HepG2 (cell line): ENCODE data around the gene ARMC5. TPM values are rescaled to one million over a fixed set of nuclear protein-coding genes. Genes with fewer than 3 reads are reported as not detected.
A peak's percentile ranks its signal among the peaks of the same experiment; 100 is the strongest.

Experiments used
- ADNP ChIP-seq: sonication (generic); formaldehyde crosslinking; IDR thresholded peaks from 2 replicates; pipeline ENCODE4 v1.4.0; 2020; ENCODE audit warnings: missing genetic modification reagents
- FOXA1 ChIP-seq, 2 experiments: fragments of 450-650 bp in 1 of 2; sonication (generic) in 1 of 2; formaldehyde crosslinking in 1 of 2; IDR thresholded peaks; 2 replicates each; pipeline versions ENCODE4 v1.4.0 to v1.6.1; 2016 to 2020; ENCODE audit warnings: missing genetic modification reagents in 1 of 2
- GFI1 ChIP-seq: sonication (generic); formaldehyde crosslinking; IDR thresholded peaks from 2 replicates; pipeline ENCODE4 v1.5.0; 2020; ENCODE audit warnings: missing genetic modification reagents, mild to moderate bottlenecking, borderline replicate concordance
- IRF9 ChIP-seq: sonication (generic); formaldehyde crosslinking; IDR thresholded peaks from 2 replicates; pipeline ENCODE4 v1.8.0; 2022; ENCODE audit warnings: missing genetic modification reagents, mild to moderate bottlenecking, borderline replicate concordance
- KDM5A ChIP-seq: fragments of 200-600 bp; sonication (generic); IDR thresholded peaks from 2 replicates; pipeline ENCODE4 v1.7.0; 2018; ENCODE audit warnings: antibody characterized with exemption, mild to moderate bottlenecking, low read length, borderline replicate concordance
- MAFF ChIP-seq: IDR thresholded peaks from 2 replicates; pipeline ENCODE4 v1.6.1; 2011; ENCODE audit warnings: low read depth, low read length, improper control_type of control experiment
- MIER3 ChIP-seq: IDR thresholded peaks from 2 replicates; pipeline ENCODE4 v1.6.1; 2016; ENCODE audit warnings: missing compliant biosample characterization, borderline replicate concordance
- NR3C1 ChIP-seq: sonication (generic); formaldehyde crosslinking; IDR thresholded peaks from 2 replicates; pipeline ENCODE4 v1.4.0; 2020; ENCODE audit warnings: missing genetic modification reagents
- PHF20 ChIP-seq: sonication (generic); formaldehyde crosslinking; IDR thresholded peaks from 2 replicates; pipeline ENCODE4 v1.5.0; 2020; ENCODE audit warnings: mild to moderate bottlenecking, missing genetic modification reagents
- SRSF9 ChIP-seq: fragments of 200-400 bp; formaldehyde crosslinking; IDR thresholded peaks from 2 replicates; pipeline ENCODE4 v1.6.1; 2018; ENCODE audit warnings: borderline replicate concordance, mild to moderate bottlenecking, low read depth, low read length; ENCODE audit not compliant: insufficient read depth, poor library complexity, severe bottlenecking
- THAP11 ChIP-seq: IDR thresholded peaks from 2 replicates; pipeline ENCODE4 v1.6.1; 2016; ENCODE audit warnings: missing biosample characterization, missing genetic modification reagents
- TOPORS ChIP-seq: sonication (generic); formaldehyde crosslinking; IDR thresholded peaks from 2 replicates; pipeline ENCODE4 v1.8.0; 2023; ENCODE audit warnings: mild to moderate bottlenecking, missing genetic modification reagents
- ZC3H13 ChIP-seq: sonication (generic); formaldehyde crosslinking; IDR thresholded peaks from 2 replicates; pipeline ENCODE4 v1.8.1; 2023; ENCODE audit warnings: mild to moderate bottlenecking, missing genetic modification reagents, moderate library complexity
- ZFP62 ChIP-seq: sonication (generic); formaldehyde crosslinking; IDR thresholded peaks from 2 replicates; pipeline ENCODE4 v1.4.0; 2020; ENCODE audit warnings: missing genetic modification reagents
- ZNF253 ChIP-seq: sonication (generic); formaldehyde crosslinking; IDR thresholded peaks from 2 replicates; pipeline ENCODE4 v1.8.0; 2022; ENCODE audit warnings: mild to moderate bottlenecking, missing genetic modification reagents, borderline replicate concordance
- ZNF382 ChIP-seq: sonication (generic); formaldehyde crosslinking; IDR thresholded peaks from 2 replicates; pipeline ENCODE4 v1.5.0; 2020; ENCODE audit warnings: missing genetic modification reagents, mild to moderate bottlenecking, borderline replicate concordance
- ZNF552 ChIP-seq: sonication (generic); formaldehyde crosslinking; IDR thresholded peaks from 2 replicates; pipeline ENCODE4 v1.9.0; 2022; ENCODE audit warnings: missing genetic modification reagents, mild to moderate bottlenecking, borderline replicate concordance
- ZNF614 ChIP-seq: IDR thresholded peaks from 2 replicates; pipeline ENCODE4 v1.6.1; 2018; ENCODE audit warnings: missing biosample characterization, missing genetic modification reagents, inconsistent platforms, borderline replicate concordance
- ZNF800 ChIP-seq: sonication (generic); formaldehyde crosslinking; IDR thresholded peaks from 2 replicates; pipeline ENCODE4 v1.4.0; 2020; ENCODE audit warnings: missing genetic modification reagents
- ZNF841 ChIP-seq: sonication (generic); formaldehyde crosslinking; IDR thresholded peaks from 2 replicates; pipeline ENCODE4 v1.8.1; 2023; ENCODE audit warnings: missing genetic modification reagents, borderline replicate concordance
- polyA plus RNA-seq, 8 experiments: library from polyadenylated mRNA; depleted of rRNA in 3 of 8; stranded (reverse) in 7 of 8; unstranded in 1 of 8; fragments of >200 nt; fragmentation: Illumina TruSeq in 4 of 8; extraction: Trizol in 4 of 8; gene quantifications; 2 replicates each; pipeline versions ENCODE4 v1.2.1 to v1.2.3, GENCODE V29; 2011 to 2016; ENCODE audit warnings: low read depth in 4 of 8, missing spikeins in 1 of 8, mixed read lengths in 1 of 8; ENCODE audit not compliant: insufficient read depth in 1 of 8
- total RNA-seq, 5 experiments: library from RNA; depleted of rRNA; stranded (reverse); fragments of >200 nt; fragmentation: Illumina TruSeq; extraction: Trizol; gene quantifications; 2 replicates each; pipeline ENCODE4 v1.2.3, GENCODE V29; 2016; ENCODE audit warnings: low read depth in 1 of 5
- TF ChIP-seq, protein P1 (sequence below): sonication (generic); formaldehyde crosslinking; IDR thresholded peaks from 2 replicates; pipeline ENCODE4 v1.5.0; 2020; ENCODE audit warnings: missing genetic modification reagents
- TF ChIP-seq, protein P2 (sequence below): sonication (generic); formaldehyde crosslinking; IDR thresholded peaks from 2 replicates; pipeline ENCODE4 v1.5.1; 2020; ENCODE audit warnings: missing genetic modification reagents, mild to moderate bottlenecking, borderline replicate concordance

Gene ARMC5
- total and polyA plus RNA-seq, 2 of the 13 experiments (the other 11 are each of a cell fraction or from before 2014, with no cell fraction given): 10.8 to 22.3 TPM

DNA sequence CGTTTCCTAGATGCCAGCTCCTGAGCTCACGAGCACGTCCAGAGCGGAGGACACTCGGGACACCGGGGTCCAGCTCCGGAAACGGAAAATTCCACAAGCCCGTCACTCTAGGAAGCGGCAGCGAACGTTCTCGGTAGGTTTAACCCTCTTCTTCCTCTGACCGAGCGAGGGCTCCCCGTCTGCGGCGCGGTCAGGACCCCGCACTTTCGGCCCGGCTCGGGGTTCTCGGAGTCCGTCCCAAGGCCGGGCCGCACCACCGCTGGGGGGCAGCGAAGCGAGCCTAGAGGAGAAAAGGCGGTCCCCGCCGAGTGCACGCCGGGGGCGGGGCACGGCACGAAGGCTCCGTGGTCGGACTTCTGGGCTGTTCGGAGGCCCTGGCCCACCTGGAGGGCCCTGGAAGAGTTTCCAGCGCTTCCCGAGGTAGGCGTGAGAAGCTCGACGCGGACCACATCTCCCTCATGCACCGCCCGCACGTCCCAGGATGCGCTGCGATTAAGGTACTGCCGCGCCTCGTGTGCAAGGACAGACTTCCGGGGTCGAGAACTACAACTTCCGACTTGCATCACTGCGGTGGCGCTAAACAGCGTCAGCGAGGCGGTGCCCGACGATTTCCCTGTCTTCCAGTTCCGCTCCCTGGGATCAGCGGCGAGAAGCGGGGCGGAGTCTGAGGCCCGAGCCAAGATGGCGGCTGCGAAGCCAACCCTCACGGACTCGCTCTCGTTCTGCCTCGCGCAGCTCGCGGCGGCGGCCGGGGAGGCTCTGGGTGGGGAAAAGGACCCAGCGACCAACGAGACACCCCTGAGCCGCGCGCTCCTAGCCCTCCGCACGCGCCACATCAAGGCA lies at the start of gene ARMC5 (continued):
- TF ChIP-seq THAP11 (CRISPR knock-in tag) (peak; percentile 99), MIER3 (CRISPR knock-in tag) (peak; percentile 95; the same call in 1 of the 2 replicates), ZC3H13 (CRISPR knock-in tag) (peak; percentile 96), SRSF9 (no peak), NR3C1 (CRISPR knock-in tag) (no peak), GFI1 (peak; percentile 17; the same call in 1 of the 2 replicates), FOXA1 (IDR thresholded peaks at IDR 0.05) (no peak), FOXA1 (CRISPR knock-in tag; IDR thresholded peaks at IDR 0.05) (peak; percentile 60), ADNP (CRISPR knock-in tag) (no peak), KDM5A (peak; percentile 28; the same call in 1 of the 2 replicates), ZNF382 (no peak), ZFP62 (CRISPR knock-in tag) (no peak), ZNF253 (CRISPR knock-in tag) (peak; percentile 63; the same call in 1 of the 2 replicates), ZNF800 (CRISPR knock-in tag) (peak; percentile 90; the same call in 1 of the 2 replicates), ZNF552 (peak; percentile 94), TOPORS (CRISPR knock-in tag) (no peak; the same call in 1 of the 2 replicates), ZNF841 (CRISPR knock-in tag) (no peak), IRF9 (peak; percentile 93), MAFF (no peak; the same call in 1 of the 2 replicates), PHF20 (peak; percentile 93), ZNF614 (CRISPR knock-in tag) (peak; percentile 78; the same call in 1 of the 2 replicates)
- TF ChIP-seq, protein P1, sequence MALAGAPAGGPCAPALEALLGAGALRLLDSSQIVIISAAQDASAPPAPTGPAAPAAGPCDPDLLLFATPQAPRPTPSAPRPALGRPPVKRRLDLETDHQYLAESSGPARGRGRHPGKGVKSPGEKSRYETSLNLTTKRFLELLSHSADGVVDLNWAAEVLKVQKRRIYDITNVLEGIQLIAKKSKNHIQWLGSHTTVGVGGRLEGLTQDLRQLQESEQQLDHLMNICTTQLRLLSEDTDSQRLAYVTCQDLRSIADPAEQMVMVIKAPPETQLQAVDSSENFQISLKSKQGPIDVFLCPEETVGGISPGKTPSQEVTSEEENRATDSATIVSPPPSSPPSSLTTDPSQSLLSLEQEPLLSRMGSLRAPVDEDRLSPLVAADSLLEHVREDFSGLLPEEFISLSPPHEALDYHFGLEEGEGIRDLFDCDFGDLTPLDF (CRISPR knock-in tag): peak; percentile 91
- TF ChIP-seq, protein P2, sequence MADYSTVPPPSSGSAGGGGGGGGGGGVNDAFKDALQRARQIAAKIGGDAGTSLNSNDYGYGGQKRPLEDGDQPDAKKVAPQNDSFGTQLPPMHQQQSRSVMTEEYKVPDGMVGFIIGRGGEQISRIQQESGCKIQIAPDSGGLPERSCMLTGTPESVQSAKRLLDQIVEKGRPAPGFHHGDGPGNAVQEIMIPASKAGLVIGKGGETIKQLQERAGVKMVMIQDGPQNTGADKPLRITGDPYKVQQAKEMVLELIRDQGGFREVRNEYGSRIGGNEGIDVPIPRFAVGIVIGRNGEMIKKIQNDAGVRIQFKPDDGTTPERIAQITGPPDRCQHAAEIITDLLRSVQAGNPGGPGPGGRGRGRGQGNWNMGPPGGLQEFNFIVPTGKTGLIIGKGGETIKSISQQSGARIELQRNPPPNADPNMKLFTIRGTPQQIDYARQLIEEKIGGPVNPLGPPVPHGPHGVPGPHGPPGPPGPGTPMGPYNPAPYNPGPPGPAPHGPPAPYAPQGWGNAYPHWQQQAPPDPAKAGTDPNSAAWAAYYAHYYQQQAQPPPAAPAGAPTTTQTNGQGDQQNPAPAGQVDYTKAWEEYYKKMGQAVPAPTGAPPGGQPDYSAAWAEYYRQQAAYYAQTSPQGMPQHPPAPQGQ (CRISPR knock-in tag): no peak
